ENCODE data around the gene NUPR2.
"Not testable (repeated sequence)": the region's sequence is repeated elsewhere in the genome, so short reads cannot be mapped to it uniquely, and the experiment has no call there.

Gene NUPR2, protein sequence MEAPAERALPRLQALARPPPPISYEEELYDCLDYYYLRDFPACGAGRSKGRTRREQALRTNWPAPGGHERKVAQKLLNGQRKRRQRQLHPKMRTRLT

DNA sequence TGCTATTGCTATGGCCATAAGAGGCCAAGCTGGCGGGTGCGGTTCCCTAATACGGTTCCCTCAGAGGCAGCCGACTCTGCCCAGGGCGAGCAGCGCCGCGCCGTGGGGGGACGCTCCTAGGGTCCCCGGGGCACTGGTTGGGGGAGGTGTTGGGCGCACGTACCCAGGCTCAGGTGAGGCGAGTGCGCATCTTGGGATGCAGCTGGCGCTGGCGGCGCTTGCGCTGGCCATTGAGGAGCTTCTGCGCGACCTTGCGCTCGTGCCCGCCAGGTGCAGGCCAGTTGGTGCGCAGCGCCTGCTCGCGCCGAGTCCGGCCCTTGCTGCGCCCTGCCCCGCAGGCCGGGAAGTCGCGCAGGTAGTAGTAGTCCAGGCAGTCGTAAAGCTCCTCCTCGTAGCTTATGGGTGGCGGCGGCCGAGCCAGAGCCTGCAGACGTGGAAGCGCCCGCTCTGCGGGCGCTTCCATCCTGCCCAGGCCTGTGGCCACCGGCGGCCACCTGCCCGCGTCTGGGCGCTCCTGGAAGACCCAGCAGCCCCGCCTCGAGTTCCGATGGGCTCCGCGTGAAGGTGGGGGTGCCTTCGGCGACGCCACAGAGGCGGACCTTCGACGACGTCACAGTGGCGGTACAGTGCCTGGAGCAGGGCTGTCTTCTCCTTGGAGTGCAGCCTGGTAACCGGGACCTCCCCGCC, at the start of gene NUPR2:
TSS of gene NUPR2 (minus strand) at position 566 of the 687 bp plus-strand sequence. CDS start at position 463, 103 bp downstream.
- ATAC-seq (replicated peaks; ENCODE audit: extremely low read depth, poor library complexity, severe bottlenecking), result no peak
- no peak within 1 kb of the TSS for H3K27ac Mint-ChIP-seq (ENCODE audit: low read depth)
- no peaks in the 10 kb centered on the region for H3K9me3 Mint-ChIP-seq
- no peaks in the 10 kb centered on the region for H3K4me1 Mint-ChIP-seq
- no peak within 1 kb of the TSS for H3K4me3 Mint-ChIP-seq
- H3K27me3 Mint-ChIP-seq, result peaks cover 26% of the 10 kb centered on the region
- DNase-seq (ENCODE audit: low spot score in 2 of 2), result no peak
- H3K36me3 Mint-ChIP-seq (ENCODE audit: insufficient read depth), result no peaks in the 10 kb centered on the region

DNA sequence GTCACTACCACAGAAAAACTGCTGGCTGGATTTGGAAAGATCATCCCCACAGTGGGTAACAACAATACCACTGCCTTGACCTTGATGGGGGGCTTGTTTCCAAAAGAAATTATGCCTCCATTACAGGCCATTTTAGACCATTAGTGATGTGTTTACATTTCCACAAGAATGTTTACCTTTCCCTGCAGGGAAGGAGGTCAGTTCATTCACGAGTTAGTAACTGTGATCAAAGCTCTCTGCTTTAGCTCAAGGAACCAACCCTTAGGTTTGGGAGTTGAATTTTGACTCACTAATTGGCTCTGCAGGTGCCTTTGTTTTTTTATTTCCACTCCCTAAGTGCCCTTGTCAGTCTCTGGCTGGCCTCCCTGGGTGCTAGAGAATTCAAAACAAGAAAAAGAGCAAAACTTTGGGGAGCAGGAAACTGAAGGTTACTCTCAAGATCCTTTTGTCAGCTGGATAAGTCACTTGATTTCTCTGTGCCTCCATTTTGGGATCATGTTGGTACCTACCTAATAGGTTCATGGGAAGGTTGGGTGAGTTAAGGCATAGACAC, 41.1 kb upstream of the NUPR2 start:
- no peak for DNase-seq (ENCODE audit: low spot score in 2 of 2)
- no peak for ATAC-seq (replicated peaks; ENCODE audit: extremely low read depth, poor library complexity, severe bottlenecking)
- H3K36me3 Mint-ChIP-seq (ENCODE audit: insufficient read depth), result no peaks in the 10 kb centered on the region
- no peak overlapping the region for H3K4me3 Mint-ChIP-seq
- no peak overlapping the region for H3K27ac Mint-ChIP-seq (ENCODE audit: low read depth)
- H3K4me1 Mint-ChIP-seq, result no peaks in the 10 kb centered on the region
- H3K27me3 Mint-ChIP-seq, result peaks cover 27% of the 10 kb centered on the region
- H3K9me3 Mint-ChIP-seq, result peaks cover 26% of the 10 kb centered on the region

DNA sequence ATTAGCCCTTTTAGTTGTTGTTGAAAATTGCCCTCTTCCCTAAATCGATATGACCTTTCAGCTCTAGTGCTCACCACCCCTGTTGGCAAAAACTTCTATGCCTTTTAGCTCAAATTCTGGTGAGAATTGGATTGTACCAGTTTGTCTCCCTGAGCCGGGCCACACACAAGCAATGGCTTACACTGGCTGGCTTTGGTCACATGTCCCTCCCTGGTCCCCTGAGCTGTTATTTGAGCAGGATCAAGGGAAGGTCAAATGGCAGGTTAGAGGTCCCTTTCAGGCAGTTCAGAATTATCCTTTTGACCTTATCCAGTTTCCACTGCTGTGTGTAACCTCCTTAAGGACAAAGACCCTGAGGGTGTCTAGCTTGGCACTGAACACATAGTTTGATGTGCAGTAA, 14.8 kb upstream of the NUPR2 start:
- H3K27ac Mint-ChIP-seq (ENCODE audit: low read depth); ATAC-seq (replicated peaks; ENCODE audit: extremely low read depth, poor library complexity, severe bottlenecking); H3K27me3 Mint-ChIP-seq; H3K36me3 Mint-ChIP-seq (ENCODE audit: insufficient read depth); H3K4me3 Mint-ChIP-seq; H3K9me3 Mint-ChIP-seq; DNase-seq (ENCODE audit: low spot score in 2 of 2); H3K4me1 Mint-ChIP-seq: not testable (repeated sequence)

DNA sequence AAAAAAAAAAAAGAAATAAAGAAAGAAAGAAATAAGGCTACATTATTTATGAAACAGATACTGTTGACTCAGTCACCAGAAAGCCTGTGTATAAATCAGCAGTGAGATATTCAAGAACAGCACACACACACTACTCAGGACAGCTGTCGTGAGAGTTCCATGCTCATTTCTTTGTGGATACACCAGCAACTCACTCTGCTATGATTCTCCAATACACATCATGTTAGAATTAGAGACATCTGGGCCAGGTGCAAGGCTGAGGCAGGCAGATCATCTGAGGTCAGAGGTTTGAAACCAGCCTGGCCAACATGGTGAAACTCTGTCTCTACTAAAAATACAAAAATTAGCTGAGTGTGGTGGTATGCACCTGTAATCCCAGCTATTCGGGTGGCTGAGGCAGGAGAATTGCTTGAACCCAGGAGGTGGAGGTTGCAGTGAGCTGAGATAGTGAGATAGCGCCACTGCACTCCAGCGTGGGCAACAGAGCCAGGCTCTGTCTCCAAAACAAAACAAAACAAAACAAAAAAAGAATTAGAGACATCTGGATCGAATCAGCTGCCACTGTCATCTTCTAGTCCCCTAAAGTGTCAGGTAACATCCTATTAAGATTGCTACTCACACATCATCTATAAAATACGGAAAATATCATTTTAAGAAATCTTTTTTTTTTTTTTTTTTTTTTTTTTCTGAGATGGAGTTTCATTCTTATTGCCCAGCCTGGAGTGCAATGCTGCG, 11.2 kb upstream of the NUPR2 start:
- no peak for DNase-seq (ENCODE audit: low spot score in 2 of 2)
- Mint-ChIP-seq H3K27ac (ENCODE audit: low read depth) (no peak overlapping the region), H3K9me3 (no peaks in the 10 kb centered on the region), H3K4me1 (no peaks in the 10 kb centered on the region), H3K4me3 (no peak overlapping the region), H3K36me3 (ENCODE audit: insufficient read depth) (no peaks in the 10 kb centered on the region), H3K27me3 (peaks cover 10% of the 10 kb centered on the region)
- no peak for ATAC-seq (replicated peaks; ENCODE audit: extremely low read depth, poor library complexity, severe bottlenecking)

DNA sequence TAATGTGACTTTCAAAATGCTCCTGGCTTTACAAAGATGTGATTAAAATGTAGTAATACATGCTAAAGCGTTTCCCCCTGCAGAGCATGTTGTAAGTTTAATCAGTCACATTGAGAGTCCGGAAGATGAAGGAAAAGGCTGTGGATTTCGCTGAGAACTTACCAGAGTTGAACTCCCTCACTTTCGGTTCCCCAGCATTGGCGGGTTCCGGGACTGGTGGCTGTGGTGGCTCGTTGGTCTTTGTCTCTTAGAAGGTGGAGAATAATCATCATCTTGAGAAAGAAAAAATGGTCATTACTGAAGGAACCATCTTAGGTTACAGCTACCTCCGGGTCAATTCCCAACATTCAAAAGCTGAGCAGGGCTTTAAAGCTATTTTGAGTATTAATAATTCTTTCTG, 9.6 kb upstream of the NUPR2 start:
- no peaks in the 10 kb centered on the region for H3K36me3 Mint-ChIP-seq (ENCODE audit: insufficient read depth)
- no peak for ATAC-seq (replicated peaks; ENCODE audit: extremely low read depth, poor library complexity, severe bottlenecking)

DNA sequence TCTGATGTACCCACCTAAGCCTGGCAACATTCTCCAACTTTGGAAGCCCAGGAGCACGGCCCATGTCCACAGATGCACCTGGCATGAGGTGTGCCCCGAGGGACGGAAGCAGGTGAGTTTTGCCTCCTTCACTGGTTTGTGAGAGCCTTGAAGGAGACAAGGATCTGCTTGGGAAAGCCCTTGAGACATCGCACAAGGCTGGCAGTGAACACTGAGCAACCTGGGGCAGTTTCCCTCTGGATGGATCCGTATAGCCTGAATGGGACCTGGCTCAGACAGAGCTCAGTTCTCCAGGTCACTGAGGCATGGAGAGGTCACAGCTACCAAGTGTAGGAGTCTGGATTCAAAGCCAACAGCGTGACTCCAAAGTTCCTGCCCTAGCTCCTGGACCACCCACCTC, 8.8 kb upstream of the NUPR2 start:
- Mint-ChIP-seq H3K27me3 (peaks cover 10% of the 10 kb centered on the region), H3K27ac (ENCODE audit: low read depth) (no peak overlapping the region), H3K36me3 (ENCODE audit: insufficient read depth) (no peaks in the 10 kb centered on the region), H3K4me3 (no peak overlapping the region), H3K4me1 (no peaks in the 10 kb centered on the region), H3K9me3 (no peaks in the 10 kb centered on the region)
- no peak for ATAC-seq (replicated peaks; ENCODE audit: extremely low read depth, poor library complexity, severe bottlenecking)
- no peak for DNase-seq (ENCODE audit: low spot score in 2 of 2)

More for the DNA sequence above, 9.6 kb upstream of the NUPR2 start:
- no peak for DNase-seq (ENCODE audit: low spot score in 2 of 2)
- Mint-ChIP-seq H3K27ac (ENCODE audit: low read depth) (no peak overlapping the region), H3K27me3 (peaks cover 10% of the 10 kb centered on the region), H3K4me3 (no peak overlapping the region), H3K4me1 (no peaks in the 10 kb centered on the region), H3K9me3 (no peaks in the 10 kb centered on the region)

DNA sequence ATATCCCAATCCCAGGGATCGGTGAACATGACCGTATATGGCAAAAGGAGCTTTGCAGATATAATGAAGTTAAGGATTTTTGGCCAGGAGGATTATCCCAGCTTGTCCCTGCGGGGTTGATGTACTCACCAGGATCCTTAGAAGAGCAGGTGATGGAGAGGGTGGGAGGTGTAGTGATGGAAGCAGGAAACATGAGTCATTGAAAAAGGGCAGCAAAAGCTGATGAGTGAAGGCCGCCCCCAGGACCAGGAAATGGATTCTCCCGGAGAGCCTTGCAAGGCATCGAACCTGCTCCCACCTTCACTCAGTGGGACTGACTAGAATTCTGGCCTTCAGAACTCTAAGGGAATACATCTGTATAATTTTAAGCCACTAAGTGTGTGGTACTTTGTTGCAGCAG, 5.2 kb upstream of the NUPR2 start:
- Mint-ChIP-seq H3K27ac (ENCODE audit: low read depth) (no peak overlapping the region), H3K4me3 (no peak overlapping the region), H3K27me3 (peaks cover 22% of the 10 kb centered on the region), H3K9me3 (no peaks in the 10 kb centered on the region), H3K4me1 (no peaks in the 10 kb centered on the region), H3K36me3 (ENCODE audit: insufficient read depth) (no peaks in the 10 kb centered on the region)
- DNase-seq (ENCODE audit: low spot score in 2 of 2), result no peak
- no peak for ATAC-seq (replicated peaks; ENCODE audit: extremely low read depth, poor library complexity, severe bottlenecking)

DNA sequence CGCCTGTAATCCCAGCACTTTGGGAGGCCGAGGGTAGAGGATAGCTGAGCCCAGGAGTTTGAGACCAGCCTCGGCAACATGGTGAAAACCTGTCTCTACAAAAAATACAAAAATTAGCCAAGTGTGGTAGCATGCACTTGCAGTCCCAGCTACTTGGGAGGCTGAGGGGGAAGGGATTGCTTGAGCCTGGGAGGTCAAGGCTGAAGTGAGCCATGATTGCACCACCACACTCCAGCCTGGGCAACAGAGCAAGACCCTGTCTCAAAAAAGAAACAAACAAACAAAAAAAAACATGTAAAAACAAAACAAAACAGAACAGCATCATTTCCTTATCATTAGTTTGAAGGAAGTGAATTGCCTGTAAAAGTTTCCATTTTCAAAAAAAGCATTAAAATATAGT, 4.0 kb downstream of the NUPR2 start:
- not testable (repeated sequence) for H3K27ac Mint-ChIP-seq (ENCODE audit: low read depth); H3K4me3 Mint-ChIP-seq; H3K36me3 Mint-ChIP-seq (ENCODE audit: insufficient read depth); H3K9me3 Mint-ChIP-seq; DNase-seq (ENCODE audit: low spot score in 2 of 2); ATAC-seq (replicated peaks; ENCODE audit: extremely low read depth, poor library complexity, severe bottlenecking); H3K4me1 Mint-ChIP-seq
- H3K27me3 Mint-ChIP-seq, result peaks cover 11% of the 10 kb centered on the region

DNA sequence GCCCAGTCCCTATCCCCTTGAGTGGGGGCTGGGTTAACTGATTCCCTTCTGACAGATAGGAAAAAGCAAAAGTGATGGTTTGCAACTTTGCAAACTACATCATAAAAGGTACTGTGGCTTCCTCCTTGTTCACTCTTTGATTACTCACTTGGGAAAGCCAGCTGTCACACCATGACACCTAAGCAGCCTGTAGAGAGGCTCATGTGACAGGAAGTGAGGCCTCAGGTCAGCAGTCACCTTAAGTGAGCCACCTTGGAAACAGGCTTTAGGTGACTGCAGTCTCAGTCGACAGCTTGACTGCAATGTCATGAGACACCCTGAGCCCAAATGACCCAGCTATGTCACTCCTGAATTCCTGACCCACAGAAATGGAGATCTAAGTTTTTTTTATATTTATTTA, 5.6 kb downstream of the NUPR2 start:
- no peak overlapping the region for H3K27ac Mint-ChIP-seq (ENCODE audit: low read depth)
- DNase-seq (ENCODE audit: low spot score in 2 of 2), result no peak
- no peaks in the 10 kb centered on the region for H3K9me3 Mint-ChIP-seq
- H3K4me3 Mint-ChIP-seq, result no peak overlapping the region
- H3K4me1 Mint-ChIP-seq, result peaks cover 17% of the 10 kb centered on the region
- peaks cover 10% of the 10 kb centered on the region for H3K36me3 Mint-ChIP-seq (ENCODE audit: insufficient read depth)
- no peak for ATAC-seq (replicated peaks; ENCODE audit: extremely low read depth, poor library complexity, severe bottlenecking)
- H3K27me3 Mint-ChIP-seq, result no peaks in the 10 kb centered on the region

DNA sequence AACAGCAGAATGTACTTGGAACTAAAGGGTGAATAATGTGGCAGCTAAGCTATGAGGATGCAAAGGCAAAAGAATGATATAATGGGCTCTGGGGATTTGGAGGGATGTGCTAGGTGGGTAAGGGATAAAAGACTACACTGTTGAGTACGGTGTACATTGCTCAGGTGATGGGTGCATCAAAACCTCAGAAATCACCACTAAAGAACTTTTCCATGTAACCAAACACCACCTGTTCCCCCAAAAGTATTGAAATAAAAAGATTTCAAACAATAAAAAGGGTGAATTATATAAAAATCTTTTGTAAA, 8.3 kb downstream of the NUPR2 start:
- ATAC-seq (replicated peaks; ENCODE audit: extremely low read depth, poor library complexity, severe bottlenecking) (no peak), DNase-seq (ENCODE audit: low spot score in 2 of 2) (no peak)
- Mint-ChIP-seq H3K36me3 (ENCODE audit: insufficient read depth) (peaks cover 23% of the 10 kb centered on the region), H3K27me3 (no peaks in the 10 kb centered on the region), H3K9me3 (no peaks in the 10 kb centered on the region), H3K4me3 (no peak overlapping the region), H3K27ac (ENCODE audit: low read depth) (peak overlapping the region; percentile 98), H3K4me1 (peaks cover 27% of the 10 kb centered on the region)

DNA sequence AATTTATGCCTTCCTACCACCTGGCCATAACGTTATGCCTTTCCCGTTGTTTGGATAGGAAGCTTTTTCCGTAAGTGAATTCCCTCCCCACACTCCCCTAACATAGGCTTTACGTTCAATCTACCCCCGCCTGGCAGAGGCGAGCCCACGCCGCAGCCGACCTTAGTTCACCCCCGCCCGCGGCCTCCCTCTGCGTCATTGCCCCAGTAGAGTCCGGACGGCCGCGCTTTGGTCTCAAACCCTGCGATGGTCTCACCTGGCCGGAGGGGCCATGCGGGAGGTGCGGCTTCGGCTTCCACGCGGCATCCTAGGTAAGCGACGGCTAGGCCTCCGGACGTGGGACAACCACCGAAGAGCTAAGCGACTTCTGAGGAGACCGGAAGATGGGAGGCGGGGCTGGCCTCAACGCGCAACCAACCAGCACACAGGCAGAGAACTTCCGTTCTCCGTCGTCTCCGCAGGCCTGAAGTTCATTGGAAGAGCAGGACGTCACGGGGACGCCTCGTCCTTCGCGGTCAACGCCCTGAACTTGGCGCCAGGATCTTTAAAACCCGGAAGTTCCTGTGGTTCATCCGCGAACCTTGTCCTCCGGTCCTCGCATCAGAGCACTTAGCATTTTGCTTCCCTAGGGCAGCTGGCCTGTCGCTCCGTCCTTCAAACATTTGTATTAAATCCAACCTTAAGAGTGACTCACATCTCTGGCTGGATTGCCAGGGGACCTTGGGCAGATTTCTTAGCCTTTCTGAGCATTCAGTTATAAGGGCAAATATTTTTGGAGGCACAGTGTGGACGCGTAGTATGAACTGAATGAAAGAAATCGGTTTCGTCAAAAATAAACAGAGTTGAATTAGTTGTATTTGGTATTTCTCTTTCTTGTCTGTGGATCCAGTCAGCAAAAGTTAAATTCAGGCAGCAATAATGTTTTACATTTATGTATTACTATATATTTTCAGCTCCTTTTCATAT, 9.8 kb downstream of the NUPR2 start, which contains the start of gene CHCHD2:
TSS of gene CHCHD2 (minus strand) at position 369 of the 966 bp plus-strand sequence. CDS start at position 306, 63 bp downstream.
- DNase-seq (ENCODE audit: low spot score in 2 of 2) (peak; percentile 79 to 90), ATAC-seq (replicated peaks; ENCODE audit: extremely low read depth, poor library complexity, severe bottlenecking) (peak; percentile 96)
- Mint-ChIP-seq H3K36me3 (ENCODE audit: insufficient read depth) (peaks cover 33% of the 10 kb centered on the region), H3K4me1 (peaks cover 27% of the 10 kb centered on the region), H3K4me3 (peak within 1 kb of the TSS; percentile 99), H3K9me3 (no peaks in the 10 kb centered on the region), H3K27me3 (no peaks in the 10 kb centered on the region), H3K27ac (ENCODE audit: low read depth) (peak within 1 kb of the TSS; percentile 98)

DNA sequence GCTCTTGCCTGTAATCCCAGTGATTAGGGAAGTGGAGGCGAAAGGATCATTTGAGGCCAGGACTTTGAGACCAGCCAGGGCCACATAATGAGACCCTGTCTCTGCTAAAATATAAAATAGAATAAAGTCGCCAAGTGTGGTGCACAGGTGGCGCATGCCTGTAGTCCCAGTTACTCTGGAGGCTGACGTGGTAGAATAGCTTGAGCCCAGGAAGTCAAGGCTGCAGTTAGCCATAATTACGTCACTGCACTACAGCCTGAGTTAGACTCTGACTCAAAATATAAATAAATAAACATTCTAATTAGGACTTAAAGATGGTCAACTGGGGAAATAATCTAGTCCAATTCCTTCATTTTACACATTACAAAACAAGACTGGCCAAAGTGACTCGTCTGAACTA, 10.7 kb downstream of the NUPR2 start:
- Mint-ChIP-seq H3K27me3 (no peaks in the 10 kb centered on the region), H3K4me1 (peaks cover 27% of the 10 kb centered on the region), H3K36me3 (ENCODE audit: insufficient read depth) (peaks cover 42% of the 10 kb centered on the region), H3K27ac (ENCODE audit: low read depth) (peak overlapping the region; percentile 98), H3K9me3 (no peaks in the 10 kb centered on the region), H3K4me3 (peak overlapping the region; percentile 99)
- no peak for DNase-seq (ENCODE audit: low spot score in 2 of 2)
- ATAC-seq (replicated peaks; ENCODE audit: extremely low read depth, poor library complexity, severe bottlenecking), result peak; percentile 34
